Measurements from ENCODE around the gene MTRFR.

Gene MTRFR

GRCh38 chr12:123306200-123306599 is 73.0 kb downstream of the MTRFR start:
- Histone ChIP-seq H3K4me3 (ENCODE audit: low read length) (no peak overlapping the region), H3K36me3 (ENCODE audit: insufficient read depth, low read length) (peaks cover 97% of the 10 kb centered on the region)
- 90% methylated on average over 3 of the region's 3 CpGs for WGBS

More at GRCh38 chr12:123306200-123306599, 73.0 kb downstream of the MTRFR start:
- no peaks in the 10 kb centered on the region for H3K9me3 ChIP-seq (ENCODE audit: insufficient read depth, low read depth, low read length)
- no peaks in the 10 kb centered on the region for H3K27me3 ChIP-seq (ENCODE audit: insufficient read depth, low read length)
- no peak overlapping the region for H3K27ac ChIP-seq (ENCODE audit: low read depth, low read length)
- H3K4me1 ChIP-seq (ENCODE audit: insufficient read depth, low read length) = no peaks in the 10 kb centered on the region
- no peak overlapping the region for H3K9ac ChIP-seq (ENCODE audit: low read depth, low read length)
